NT2/D1 (cell line): Measurements from ENCODE around the gene FBLN5.
A peak's percentile ranks its signal among the peaks of the same experiment; 100 is the strongest.

Experiments used
- DNase-seq: peaks from one replicate; pipeline ENCODE4 v3.0.0-alpha.2; 2011; ENCODE audit warnings: low read depth, low spot score
- H3K27me3 ChIP-seq: 2 replicates; pipeline ENCODE4 v1.6.0; 2011; ENCODE audit warnings: mild to moderate bottlenecking; ENCODE audit not compliant: insufficient read length, insufficient read depth
- H3K36me3 ChIP-seq: 2 replicates; pipeline ENCODE4 v1.6.1; 2011; ENCODE audit warnings: mild to moderate bottlenecking, low read length, mixed read lengths; ENCODE audit not compliant: insufficient read depth, insufficient read length
- H3K4me1 ChIP-seq: 2 replicates; pipeline ENCODE4 v1.5.1; 2011; ENCODE audit not compliant: insufficient read depth, insufficient read length
- H3K4me3 ChIP-seq: 2 replicates; pipeline ENCODE4 v1.5.1; 2011; ENCODE audit warnings: low read depth; ENCODE audit not compliant: insufficient read length
- H3K9ac ChIP-seq: 2 replicates; pipeline ENCODE4 v1.6.0; 2011; ENCODE audit warnings: low read depth; ENCODE audit not compliant: insufficient read length
- H3K9me3 ChIP-seq: 2 replicates; pipeline ENCODE4 v1.5.1; 2011; ENCODE audit warnings: mild to moderate bottlenecking, low read length; ENCODE audit not compliant: insufficient read depth
- SUZ12 ChIP-seq: IDR thresholded peaks from 2 replicates; pipeline ENCODE4 v1.6.1; 2011; ENCODE audit not compliant: insufficient read length, insufficient read depth; ENCODE audit errors: extremely low read depth
- YY1 ChIP-seq: IDR thresholded peaks from 2 replicates; pipeline ENCODE4 v1.6.1; 2011; ENCODE audit not compliant: insufficient read length, insufficient read depth
- ZNF274 ChIP-seq: IDR thresholded peaks from 2 replicates; pipeline ENCODE4 v1.6.1; 2011; ENCODE audit warnings: mild to moderate bottlenecking, low read depth, low read length

Gene FBLN5

DNA sequence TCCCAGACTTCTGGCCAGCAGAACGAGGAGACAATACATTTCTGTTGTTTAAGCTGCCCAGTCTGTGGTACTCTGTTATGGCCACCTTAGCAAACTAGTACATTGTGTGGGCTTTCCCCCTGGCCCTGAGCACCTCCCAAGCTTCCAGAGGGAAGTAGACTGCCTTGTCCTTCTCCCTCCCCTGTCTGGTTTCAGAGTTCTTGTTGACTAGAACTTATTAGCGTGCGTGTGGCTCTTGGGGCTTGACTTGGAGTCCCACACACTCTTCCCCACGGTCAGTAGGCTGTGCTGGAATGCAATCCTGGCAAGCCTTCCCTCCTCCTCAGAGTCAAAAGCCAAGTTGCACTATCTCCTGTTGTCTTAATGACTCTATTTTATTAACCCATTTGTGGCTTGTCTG is 27.7 kb downstream of the FBLN5 start:
- no peak for TF ChIP-seq SUZ12
- no peak for TF ChIP-seq YY1
- TF ChIP-seq ZNF274, result no peak
- no peak overlapping the region for H3K9ac ChIP-seq
- H3K27me3 ChIP-seq, result no peaks in the 10 kb centered on the region
- DNase-seq, result no peak
- no peak overlapping the region for H3K4me3 ChIP-seq
- no peaks in the 10 kb centered on the region for H3K4me1 ChIP-seq
- H3K36me3 ChIP-seq, result no peaks in the 10 kb centered on the region
- no peaks in the 10 kb centered on the region for H3K9me3 ChIP-seq

DNA sequence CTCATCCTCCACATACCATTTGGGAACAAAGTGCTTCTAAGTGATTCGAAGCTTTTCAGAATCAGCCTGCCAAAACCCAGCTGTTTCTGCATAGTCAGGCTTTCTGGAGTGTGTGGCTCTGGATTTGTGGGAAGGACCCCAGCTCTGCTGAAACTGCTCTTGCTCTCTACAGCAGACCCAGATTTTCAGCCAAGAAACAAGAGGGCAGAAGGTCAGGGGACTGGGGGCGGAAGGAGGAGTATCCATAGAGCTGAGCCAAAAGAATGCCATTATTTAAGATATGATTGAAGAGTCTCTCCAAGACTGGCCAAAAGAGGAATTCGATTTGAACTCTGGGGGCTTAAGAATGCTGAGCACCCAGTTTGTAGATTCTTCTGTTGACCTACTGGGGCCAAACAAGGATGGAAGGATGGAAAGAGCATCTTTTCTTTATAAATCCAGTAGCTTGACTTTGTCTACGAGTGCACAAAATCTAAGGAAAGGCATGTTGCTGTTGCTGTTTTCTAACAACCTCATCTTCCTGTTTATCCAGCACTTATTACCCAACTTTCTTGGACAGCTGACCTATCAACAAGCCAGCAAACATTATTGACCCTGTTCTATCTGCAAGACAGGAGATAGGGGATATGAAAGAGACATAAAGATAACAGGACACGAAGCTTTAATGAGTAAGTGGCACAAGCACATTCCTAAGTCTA is 29.2 kb downstream of the FBLN5 start:
- no peak for TF ChIP-seq SUZ12
- TF ChIP-seq YY1, result no peak
- TF ChIP-seq ZNF274, result no peak
- no peaks in the 10 kb centered on the region for H3K27me3 ChIP-seq
- H3K9ac ChIP-seq, result no peak overlapping the region
- H3K4me3 ChIP-seq, result no peak overlapping the region
- no peaks in the 10 kb centered on the region for H3K36me3 ChIP-seq
- H3K4me1 ChIP-seq, result no peaks in the 10 kb centered on the region
- no peak for DNase-seq
- H3K9me3 ChIP-seq, result no peaks in the 10 kb centered on the region

DNA sequence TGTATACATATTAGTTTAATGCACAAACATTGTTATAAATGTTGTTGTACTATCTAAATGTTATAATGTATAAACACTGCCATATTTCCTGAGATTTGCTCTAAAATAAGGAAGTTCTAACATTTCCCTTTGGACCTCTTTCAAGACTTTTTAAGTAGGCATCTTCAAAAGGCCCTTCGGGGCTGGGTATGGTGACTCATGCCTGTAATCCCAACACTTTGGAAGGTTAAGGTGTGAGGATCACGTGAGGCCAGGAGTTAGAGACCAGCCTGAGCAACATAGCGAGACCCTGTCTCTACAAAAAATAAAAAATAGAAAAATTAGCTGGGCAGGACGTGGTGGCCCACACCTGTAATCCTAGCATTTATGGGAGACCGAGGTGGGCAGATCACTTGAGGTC is 35.5 kb downstream of the FBLN5 start:
- Histone ChIP-seq H3K36me3 (no peaks in the 10 kb centered on the region), H3K9ac (no peak overlapping the region), H3K4me3 (no peak overlapping the region), H3K4me1 (no peaks in the 10 kb centered on the region), H3K9me3 (no peaks in the 10 kb centered on the region), H3K27me3 (no peaks in the 10 kb centered on the region)
- no peak for DNase-seq
- TF ChIP-seq ZNF274 (no peak), SUZ12 (no peak), YY1 (no peak)

DNA sequence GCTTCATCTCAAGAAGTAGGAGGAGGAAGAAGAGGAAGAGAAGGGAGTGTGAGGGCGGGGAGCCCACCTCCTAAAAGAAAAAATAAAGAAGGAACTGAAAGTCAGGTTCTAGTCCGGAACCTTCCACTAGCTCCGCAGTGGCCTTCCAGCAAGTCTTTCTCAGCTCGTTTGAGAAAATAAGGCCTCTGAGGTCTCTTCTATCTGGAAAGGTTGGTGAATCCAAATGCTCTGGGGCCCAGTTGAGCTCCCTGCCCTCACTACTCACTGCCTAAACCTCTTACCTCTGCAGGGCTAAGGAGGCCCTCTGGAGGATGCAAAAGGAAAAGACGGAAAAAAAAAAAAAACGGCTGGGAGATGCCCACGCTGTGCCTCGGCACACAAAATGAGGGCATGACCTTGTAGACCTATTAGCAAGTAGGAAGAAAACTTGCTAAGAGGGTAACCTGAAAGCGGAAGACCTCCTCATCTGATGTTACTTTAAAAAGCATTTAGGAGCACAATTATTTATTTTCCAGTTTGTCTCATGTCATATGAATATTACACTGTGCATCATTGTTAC is 35.9 kb downstream of the FBLN5 start:
- DNase-seq, result peak; percentile 47
- no peak for TF ChIP-seq SUZ12
- TF ChIP-seq YY1, result peak; percentile 55
- no peak for TF ChIP-seq ZNF274
- Histone ChIP-seq H3K27me3 (no peaks in the 10 kb centered on the region), H3K36me3 (no peaks in the 10 kb centered on the region), H3K9ac (no peak overlapping the region), H3K9me3 (no peaks in the 10 kb centered on the region), H3K4me1 (no peaks in the 10 kb centered on the region), H3K4me3 (no peak overlapping the region)

DNA sequence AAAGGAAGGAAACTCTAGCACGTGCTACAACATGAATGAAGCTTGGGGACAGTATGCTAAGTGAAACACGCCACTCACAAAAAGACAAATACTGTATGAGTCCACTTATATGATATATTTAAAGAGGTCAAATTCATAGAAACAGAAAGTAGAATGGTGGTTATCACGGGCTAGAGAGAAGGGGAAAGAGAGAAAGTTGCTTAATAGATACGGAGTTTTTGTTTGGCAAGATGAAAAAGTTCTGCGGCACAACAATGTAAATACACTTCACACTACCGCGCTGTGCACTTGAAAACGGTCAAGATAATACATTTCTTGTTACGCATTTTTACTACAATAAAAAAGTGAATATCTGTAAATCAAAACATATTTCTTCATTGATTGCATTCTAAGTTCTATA is 37.3 kb downstream of the FBLN5 start:
- no peaks in the 10 kb centered on the region for H3K9me3 ChIP-seq
- TF ChIP-seq SUZ12 (no peak), YY1 (no peak), ZNF274 (no peak)
- H3K36me3 ChIP-seq, result no peaks in the 10 kb centered on the region
- H3K27me3 ChIP-seq, result no peaks in the 10 kb centered on the region
- DNase-seq, result no peak
- no peaks in the 10 kb centered on the region for H3K4me1 ChIP-seq
- no peak overlapping the region for H3K4me3 ChIP-seq
- no peak overlapping the region for H3K9ac ChIP-seq

DNA sequence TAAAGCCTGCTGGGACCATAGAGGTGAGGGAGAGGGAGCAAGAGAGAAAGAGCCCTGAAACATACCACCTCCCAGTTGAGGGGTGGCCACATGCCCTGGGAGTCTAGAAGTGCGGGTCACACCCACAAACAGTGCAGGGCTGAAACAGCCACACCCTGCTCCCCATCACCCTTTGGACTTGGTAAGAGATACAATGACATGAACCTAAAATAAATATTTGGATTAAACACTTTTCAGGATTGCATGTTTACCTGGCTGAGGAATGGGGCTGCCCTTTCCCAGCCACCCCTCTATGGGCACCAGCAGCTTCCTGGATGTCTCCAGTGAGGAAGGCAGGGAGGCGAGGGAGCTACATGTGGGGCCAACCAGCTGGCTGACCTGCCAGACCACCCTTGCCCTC is 41.1 kb downstream of the FBLN5 start:
- H3K27me3 ChIP-seq, result no peaks in the 10 kb centered on the region
- H3K9me3 ChIP-seq, result no peaks in the 10 kb centered on the region
- no peak for TF ChIP-seq ZNF274
- TF ChIP-seq SUZ12, result no peak
- TF ChIP-seq YY1, result no peak
- no peak for DNase-seq
- H3K4me3 ChIP-seq, result no peak overlapping the region
- H3K36me3 ChIP-seq, result no peaks in the 10 kb centered on the region
- H3K4me1 ChIP-seq, result no peaks in the 10 kb centered on the region
- H3K9ac ChIP-seq, result no peak overlapping the region

DNA sequence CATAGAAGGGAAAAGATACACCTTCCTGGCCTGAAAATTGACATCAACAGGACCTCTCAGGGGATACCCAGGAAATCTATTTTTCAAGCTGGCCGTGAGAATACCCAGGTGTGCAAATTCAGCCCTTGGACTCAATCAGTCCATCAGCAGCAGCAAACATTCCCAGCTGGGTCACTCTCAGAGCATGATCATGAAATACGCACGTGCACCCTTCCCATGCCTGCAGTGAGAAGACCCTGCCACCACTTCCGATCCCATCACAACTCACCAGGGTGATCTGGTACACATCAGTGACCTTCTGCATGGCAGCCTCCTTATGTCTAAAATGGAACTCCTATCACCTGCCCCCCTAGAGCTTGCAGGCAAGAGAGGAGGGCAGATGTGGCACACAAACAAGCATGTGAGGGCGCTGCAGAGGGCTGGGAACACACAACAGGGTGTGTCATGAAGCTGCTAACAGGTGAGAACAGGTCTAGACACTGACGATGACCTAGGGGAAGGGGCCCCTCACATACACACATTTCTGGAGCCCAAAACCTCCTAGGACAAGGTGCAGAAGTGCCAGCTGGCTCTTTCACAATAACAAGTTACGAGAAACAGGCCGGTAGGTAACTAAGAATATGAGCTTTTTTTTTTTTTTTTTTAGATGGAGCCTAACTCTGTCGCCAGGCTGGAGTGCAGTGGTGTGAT is 42.4 kb downstream of the FBLN5 start:
- no peak for TF ChIP-seq ZNF274
- TF ChIP-seq SUZ12, result no peak
- H3K9me3 ChIP-seq, result no peaks in the 10 kb centered on the region

More for the DNA sequence above, 42.4 kb downstream of the FBLN5 start:
- Histone ChIP-seq H3K4me1 (no peaks in the 10 kb centered on the region), H3K9ac (no peak overlapping the region), H3K4me3 (no peak overlapping the region), H3K36me3 (no peaks in the 10 kb centered on the region), H3K27me3 (no peaks in the 10 kb centered on the region)
- no peak for DNase-seq
